ENCODE measurements around the gene ZNF653.
"Not testable (repeated sequence)": the region's sequence is repeated elsewhere in the genome, so short reads cannot be mapped to it uniquely, and the experiment has no call there.

The ZNF653 gene

DNA sequence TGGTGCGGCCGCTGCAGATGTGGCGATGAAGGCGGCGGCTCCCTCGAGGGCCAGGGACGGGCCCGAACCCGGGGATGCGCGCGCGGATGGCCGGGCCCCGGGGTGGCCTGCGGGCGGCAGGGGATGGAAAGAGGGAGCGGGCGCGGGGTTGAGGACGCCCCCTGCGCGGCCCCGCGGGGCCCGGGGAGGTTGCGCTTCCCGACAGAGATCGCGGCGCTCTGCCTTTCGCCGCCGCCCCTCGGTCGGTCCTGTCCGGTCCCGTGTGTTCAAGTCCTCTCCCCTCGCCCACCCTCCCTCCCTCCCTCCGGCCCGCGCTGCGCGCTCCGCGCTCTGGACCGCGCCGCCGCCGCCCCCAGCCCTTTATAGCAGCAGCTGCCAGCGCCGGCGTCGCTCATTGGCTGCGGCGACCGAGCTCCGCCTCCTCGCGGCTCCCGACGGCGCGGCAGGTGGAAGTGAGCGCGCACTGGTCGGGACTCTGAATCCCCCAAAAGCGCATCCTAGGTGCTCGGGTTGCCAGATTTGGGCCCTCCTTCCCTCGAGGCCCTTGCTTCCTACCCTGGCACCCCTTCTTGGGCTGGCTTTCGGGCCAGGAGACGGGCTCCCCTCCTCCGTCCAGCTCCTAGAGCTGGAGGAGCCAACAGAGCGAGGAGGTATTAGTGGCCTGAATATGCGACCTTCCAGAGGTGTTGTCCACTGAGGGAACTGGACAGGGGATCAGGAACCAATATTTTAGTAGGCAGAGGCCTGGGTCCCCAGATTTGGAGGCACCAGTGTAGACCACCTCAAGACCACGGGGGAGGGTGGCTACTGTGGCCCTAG lies 24.7 kb downstream of the ZNF653 start, which contains the start of gene ELAVL3:
ELAVL3 (minus strand) TSS at position 332 of the 819 bp plus-strand sequence. CDS start 438 bp downstream, outside the sequence.
- no peak for DNase-seq

GRCh38 chr19:11479898-11480714 lies 25.5 kb downstream of the ZNF653 start:
- no peak for DNase-seq

GRCh38 chr19:11479090-11479897 lies 26.3 kb downstream of the ZNF653 start:
- no peak for DNase-seq

GRCh38 chr19:11478167-11479089 lies 27.2 kb downstream of the ZNF653 start:
- no peak for DNase-seq

- no peak for DNase-seq
Measured at GRCh38 chr19:11475861-11476260, 29.8 kb downstream of the ZNF653 start.

- not testable (repeated sequence) for DNase-seq
Measured at GRCh38 chr19:11475343-11475742, 30.3 kb downstream of the ZNF653 start.

GRCh38 chr19:11473725-11474124 lies 31.9 kb downstream of the ZNF653 start:
- DNase-seq: no peak

- not testable (repeated sequence) for DNase-seq
Measured at GRCh38 chr19:11468266-11468845, 37.3 kb downstream of the ZNF653 start.

DNA sequence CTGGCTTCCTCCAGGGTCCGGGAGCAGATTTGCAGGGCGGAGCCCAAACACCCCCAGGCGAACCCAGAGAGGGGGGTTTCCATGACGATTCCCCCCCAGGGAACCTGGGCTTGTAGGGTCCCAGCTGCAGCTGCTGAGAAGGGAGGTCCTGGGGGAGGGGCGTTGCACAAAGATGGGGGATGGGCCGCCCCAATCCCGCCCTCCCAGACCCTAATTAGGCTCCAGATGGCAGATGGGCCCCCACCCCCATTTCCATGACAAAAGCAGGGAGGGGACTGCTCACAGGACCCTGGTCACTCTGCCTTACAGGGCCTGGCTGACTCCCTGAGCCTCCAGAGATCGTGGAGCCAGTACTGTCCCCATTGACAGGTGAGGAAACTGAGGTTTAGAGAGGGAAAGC lies 40.0 kb downstream of the ZNF653 start:
- no peak for DNase-seq

GRCh38 chr19:11464333-11465265 lies 41.0 kb downstream of the ZNF653 start:
- DNase-seq: no peak

GRCh38 chr19:11463391-11463790 lies 42.2 kb downstream of the ZNF653 start:
- DNase-seq: no peak

DNA sequence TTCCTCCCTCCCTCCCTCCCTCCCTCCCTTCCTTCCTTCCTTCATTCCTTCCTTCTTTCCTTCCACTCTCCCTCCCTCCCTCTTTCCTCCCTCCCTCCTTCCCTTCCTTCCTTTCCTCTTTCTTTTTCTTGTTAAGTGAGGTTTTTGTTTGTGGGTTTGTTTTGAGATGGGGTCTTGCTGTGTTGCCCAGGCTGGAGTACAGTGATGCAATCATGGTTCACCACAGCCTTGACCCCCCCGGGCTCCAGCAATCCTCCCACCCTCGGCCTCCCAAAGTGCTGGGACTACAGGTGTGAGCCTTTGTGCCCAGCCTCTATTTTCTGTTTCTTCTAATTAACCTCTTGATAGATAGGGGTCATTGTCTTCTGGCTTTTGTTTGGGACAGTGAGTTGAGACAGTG lies 44.2 kb downstream of the ZNF653 start:
- DNase-seq: no peak

DNA sequence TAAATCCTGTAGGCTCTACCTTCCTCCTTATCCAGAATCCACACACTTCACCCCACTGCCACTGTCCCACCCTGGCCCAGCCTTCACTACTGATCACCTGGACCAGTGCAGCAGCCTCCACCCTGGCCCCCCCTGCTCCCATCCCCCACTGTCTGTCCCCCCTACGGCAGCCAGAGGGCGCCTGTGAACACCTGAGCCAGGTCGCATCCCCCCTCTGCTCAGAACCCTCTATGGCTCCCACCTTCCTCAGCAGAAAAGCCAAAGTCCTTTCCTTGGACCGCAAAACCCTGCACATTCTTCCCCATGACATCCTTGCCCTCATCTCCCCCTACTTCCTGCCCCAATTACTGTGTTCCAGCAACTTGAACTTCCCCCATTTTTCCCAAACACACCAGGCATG lies 45.4 kb downstream of the ZNF653 start:
- DNase-seq: no peak

GRCh38 chr19:11458912-11459311 lies 46.7 kb downstream of the ZNF653 start:
- not testable (repeated sequence) for DNase-seq

- no peak for DNase-seq
Measured at GRCh38 chr19:11458236-11458900, 47.3 kb downstream of the ZNF653 start.

GRCh38 chr19:11457831-11458230 lies 47.8 kb downstream of the ZNF653 start:
- no peak for DNase-seq

GRCh38 chr19:11457115-11457514 lies 48.5 kb downstream of the ZNF653 start:
- DNase-seq: no peak

- DNase-seq: no peak
Measured at GRCh38 chr19:11456659-11457058, 49.0 kb downstream of the ZNF653 start.

- not testable (repeated sequence) for DNase-seq
Measured at GRCh38 chr19:11455233-11455554, 50.4 kb downstream of the ZNF653 start.
